Bladder microvascular endothelial cell (primary cell): ENCODE results near the gene HRK. TPM values are rescaled to one million over a fixed set of nuclear protein-coding genes. Genes with fewer than 3 reads are reported as not detected.

Experiments used
- total RNA-seq: library from RNA; depleted of rRNA; stranded (reverse); fragments of >200 nt; gene quantifications from 2 replicates; pipeline ENCODE4 v1.2.3, GENCODE V29; 2014

HRK gene
- not detected in 2 replicates for total RNA-seq

GRCh38 chr12:116881325-116881876 is at the start of gene HRK:
Gene HRK, minus strand, starts transcription at chr12:116881441. Its CDS starts 134 bp downstream, at chr12:116881307.

GRCh38 chr12:116910645-116911451 is 29.6 kb upstream of the HRK start, which contains the start of gene FBXW8:
Gene FBXW8, plus strand, starts transcription at chr12:116910950. Its CDS starts 88 bp downstream, at chr12:116911038.

Other genes starting within 250 kb of the HRK start
- 18.8 and 24.9 TPM in 2 replicates for gene SPRING1, start 143.4 kb downstream of the HRK start, total RNA-seq
- 1.1 and 2.9 TPM in 2 replicates for gene RNFT2, start 143.1 kb downstream of the HRK start, total RNA-seq
- 5.8 and 17.7 TPM in 2 replicates for gene FBXW8, start 29.5 kb upstream of the HRK start, total RNA-seq
- 2.5 and 3.7 TPM in 2 replicates for gene TESC, start 218.0 kb upstream of the HRK start, total RNA-seq